Fibroblast of lung (primary cell): ENCODE data around the gene KIAA1958. TPM values are rescaled to one million over a fixed set of nuclear protein-coding genes. Genes with fewer than 3 reads are reported as not detected.

Source experiments
- DNase-seq, 2 donors: peaks; one replicate each; pipeline versions ENCODE4 v3.0.0 to v3.0.0-alpha.2; 2010; ENCODE audit warnings: low read depth in 2 of 2
- H2AFZ ChIP-seq: 2 replicates; pipeline ENCODE4 v1.5.1; 2012; ENCODE audit warnings: low read length, control low read depth, inconsistent platforms
- H3K27ac ChIP-seq: 2 replicates; pipeline ENCODE4 v1.5.1; 2011; ENCODE audit warnings: low read length, control low read depth; ENCODE audit not compliant: insufficient read depth
- H3K27me3 ChIP-seq: 2 replicates; pipeline ENCODE4 v1.5.1; 2011; ENCODE audit warnings: mild to moderate bottlenecking, low read length; ENCODE audit not compliant: control insufficient read depth, insufficient read depth
- H3K36me3 ChIP-seq: 2 replicates; pipeline ENCODE4 v1.5.1; 2011; ENCODE audit warnings: low read length; ENCODE audit not compliant: control insufficient read depth, insufficient read depth
- H3K4me1 ChIP-seq: 2 replicates; pipeline ENCODE4 v1.5.1; 2011; ENCODE audit warnings: low read length; ENCODE audit not compliant: control insufficient read depth, insufficient read depth; ENCODE audit errors: extremely low read depth
- H3K4me2 ChIP-seq: 2 replicates; pipeline ENCODE4 v1.5.1; 2011; ENCODE audit warnings: low read length, control low read depth; ENCODE audit not compliant: insufficient read depth; ENCODE audit errors: extremely low read depth
- H3K4me3 ChIP-seq, 4 experiments: fragments of 200-600 bp in 1 of 4; sonication (generic) in 1 of 4; replicated peaks in 1 of 4; 2 replicates each; pipeline ENCODE4 v1.5.1; 2011 to 2016; ENCODE audit warnings: low read length in 4 of 4, low read depth in 3 of 4, mild to moderate bottlenecking in 3 of 4, control low read depth in 2 of 4, inconsistent platforms in 1 of 4, mixed read lengths in 1 of 4; ENCODE audit not compliant: insufficient read depth in 1 of 4; ENCODE audit errors: control extremely low read depth in 1 of 4
- H3K79me2 ChIP-seq: 2 replicates; pipeline ENCODE4 v1.5.1; 2012; ENCODE audit warnings: mild to moderate bottlenecking, low read length, inconsistent platforms; ENCODE audit not compliant: control insufficient read depth, insufficient read depth
- H3K9ac ChIP-seq: 2 replicates; pipeline ENCODE4 v1.5.1; 2011; ENCODE audit warnings: mild to moderate bottlenecking, low read length, control low read depth; ENCODE audit not compliant: insufficient read depth
- H3K9me3 ChIP-seq: 2 replicates; pipeline ENCODE4 v1.5.1; 2012; ENCODE audit warnings: low read depth, low read length; ENCODE audit not compliant: control insufficient read depth, insufficient read depth
- H4K20me1 ChIP-seq: 2 replicates; pipeline ENCODE4 v1.5.1; 2011; ENCODE audit warnings: low read length; ENCODE audit not compliant: control insufficient read depth, insufficient read depth; ENCODE audit errors: extremely low read depth
- EZH2 ChIP-seq: IDR thresholded peaks from 2 replicates; pipeline ENCODE4 v1.5.1; 2012; ENCODE audit warnings: low read length, control low read depth, mild to moderate bottlenecking; ENCODE audit errors: missing control alignments
- polyA plus RNA-seq, 2 donors: library from polyadenylated mRNA; depleted of rRNA in 1 of 2; stranded (reverse) in 1 of 2; unstranded in 1 of 2; fragments of >200 nt; gene quantifications; 2 replicates each; pipeline ENCODE4 v1.2.1, GENCODE V29; 2011 to 2012; ENCODE audit warnings: missing spikeins in 1 of 2
- total RNA-seq: library from RNA; depleted of rRNA; stranded (reverse); fragments of >200 nt; gene quantifications from 2 replicates; pipeline ENCODE4 v1.2.1, GENCODE V29; 2014
- TF ChIP-seq, protein P1 (sequence below), 2 donors: IDR thresholded peaks in 1 of 2; conservative IDR thresholded peaks in 1 of 2; 1 replicate in 1 of 2; 2 replicates in 1 of 2; pipeline ENCODE4 v1.5.1; 2011 to 2012; ENCODE audit warnings: low read length in 2 of 2, control low read depth in 1 of 2, inconsistent platforms in 1 of 2, low read depth in 1 of 2, mild to moderate bottlenecking in 1 of 2

KIAA1958 gene
- total and polyA plus RNA-seq, 2 donors (not counting 1 experiment from before 2014, with no cell fraction given), result 0.75 to 3.0 TPM

DNA sequence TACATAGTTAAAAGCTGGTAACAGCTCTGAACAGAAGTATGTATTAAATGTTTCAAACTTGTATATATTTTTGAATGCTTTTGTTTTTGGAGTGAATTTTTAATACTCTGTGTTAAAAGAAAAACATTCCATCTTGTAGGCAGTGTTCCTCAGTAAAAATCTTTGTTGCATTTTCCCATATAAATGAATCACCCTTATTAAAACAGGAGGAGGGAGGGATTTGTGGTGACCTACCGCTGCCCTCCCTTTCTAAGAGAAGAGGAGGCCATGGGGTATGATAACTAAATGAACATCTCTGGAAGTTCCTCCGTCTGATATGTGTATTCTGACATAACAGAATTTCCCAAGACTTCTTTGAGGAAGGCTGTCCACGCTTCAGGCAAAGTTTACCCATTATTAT lies 177.9 kb downstream of the KIAA1958 start:
- Histone ChIP-seq H2AFZ (no peak overlapping the region), H4K20me1 (no peaks in the 10 kb centered on the region), H3K79me2 (no peaks in the 10 kb centered on the region), H3K27me3 (no peaks in the 10 kb centered on the region), H3K27ac (no peak overlapping the region), H3K4me2 (no peak overlapping the region), H3K9me3 (no peaks in the 10 kb centered on the region), H3K36me3 (no peaks in the 10 kb centered on the region), H3K9ac (no peak overlapping the region), H3K4me3 (no peak overlapping the region), H3K4me1 (no peaks in the 10 kb centered on the region)
- peak in 1 of 2 donors; percentile 10 for DNase-seq
- TF ChIP-seq, protein P1, sequence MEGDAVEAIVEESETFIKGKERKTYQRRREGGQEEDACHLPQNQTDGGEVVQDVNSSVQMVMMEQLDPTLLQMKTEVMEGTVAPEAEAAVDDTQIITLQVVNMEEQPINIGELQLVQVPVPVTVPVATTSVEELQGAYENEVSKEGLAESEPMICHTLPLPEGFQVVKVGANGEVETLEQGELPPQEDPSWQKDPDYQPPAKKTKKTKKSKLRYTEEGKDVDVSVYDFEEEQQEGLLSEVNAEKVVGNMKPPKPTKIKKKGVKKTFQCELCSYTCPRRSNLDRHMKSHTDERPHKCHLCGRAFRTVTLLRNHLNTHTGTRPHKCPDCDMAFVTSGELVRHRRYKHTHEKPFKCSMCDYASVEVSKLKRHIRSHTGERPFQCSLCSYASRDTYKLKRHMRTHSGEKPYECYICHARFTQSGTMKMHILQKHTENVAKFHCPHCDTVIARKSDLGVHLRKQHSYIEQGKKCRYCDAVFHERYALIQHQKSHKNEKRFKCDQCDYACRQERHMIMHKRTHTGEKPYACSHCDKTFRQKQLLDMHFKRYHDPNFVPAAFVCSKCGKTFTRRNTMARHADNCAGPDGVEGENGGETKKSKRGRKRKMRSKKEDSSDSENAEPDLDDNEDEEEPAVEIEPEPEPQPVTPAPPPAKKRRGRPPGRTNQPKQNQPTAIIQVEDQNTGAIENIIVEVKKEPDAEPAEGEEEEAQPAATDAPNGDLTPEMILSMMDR (conservative IDR thresholded peaks at IDR 0.05 in 1 of 2, IDR thresholded peaks at IDR 0.05 in 1 of 2; ENCODE audit: low read depth in 1 of 2, low read length in 2 of 2), result no peak
- no peak for TF ChIP-seq EZH2

DNA sequence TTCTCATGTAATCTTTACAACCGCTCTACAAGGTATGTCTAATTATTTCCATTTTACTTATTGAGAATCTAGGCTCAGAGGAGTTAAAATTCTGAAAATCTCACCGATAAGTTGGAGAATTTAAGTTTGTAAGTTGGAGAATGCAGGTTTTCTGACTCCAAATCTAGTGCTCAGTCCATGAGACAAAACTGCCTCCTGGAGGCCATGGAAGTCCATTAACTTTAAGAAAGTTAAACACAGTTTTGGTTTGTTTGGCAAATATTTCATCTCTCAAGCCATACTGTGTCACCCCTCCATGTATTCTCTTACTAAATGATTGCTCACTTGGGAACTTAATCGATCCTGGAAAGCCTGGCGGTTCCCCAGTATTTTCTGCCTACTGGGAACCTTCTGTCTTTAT lies 178.7 kb downstream of the KIAA1958 start:
- no peak for TF ChIP-seq EZH2
- TF ChIP-seq, protein P1 (conservative IDR thresholded peaks at IDR 0.05 in 1 of 2, IDR thresholded peaks at IDR 0.05 in 1 of 2; ENCODE audit: low read depth in 1 of 2, low read length in 2 of 2), result peak; percentile 37 to 47
- H3K4me3 ChIP-seq, result no peak overlapping the region

DNA sequence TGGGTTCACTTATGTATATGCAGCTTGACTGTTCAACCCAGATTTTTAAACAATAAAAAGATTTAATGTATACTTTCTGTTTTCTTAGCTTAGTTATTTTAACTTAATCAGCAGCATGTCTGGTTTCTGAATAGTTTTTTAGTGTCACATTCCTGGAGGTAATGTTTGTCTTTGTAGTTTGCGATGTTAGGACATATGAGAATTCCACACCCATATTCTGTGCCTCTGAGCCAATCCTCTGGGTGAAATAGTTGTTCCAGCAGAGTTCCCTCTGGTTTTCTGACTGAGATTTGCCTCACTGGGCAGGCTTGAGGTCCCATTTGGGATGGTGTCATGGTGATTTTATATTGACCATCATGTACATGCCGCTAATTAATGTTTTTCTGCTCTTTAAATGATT lies 182.7 kb downstream of the KIAA1958 start:
- TF ChIP-seq, protein P1 (conservative IDR thresholded peaks at IDR 0.05 in 1 of 2, IDR thresholded peaks at IDR 0.05 in 1 of 2; ENCODE audit: low read depth in 1 of 2, low read length in 2 of 2), result no peak
- no peak for TF ChIP-seq EZH2

More for the DNA sequence above, 178.7 kb downstream of the KIAA1958 start:
- Histone ChIP-seq H3K4me2 (no peak overlapping the region), H3K79me2 (no peaks in the 10 kb centered on the region), H3K9me3 (no peaks in the 10 kb centered on the region), H3K27ac (no peak overlapping the region), H3K27me3 (no peaks in the 10 kb centered on the region), H3K9ac (no peak overlapping the region), H3K4me1 (no peaks in the 10 kb centered on the region), H3K36me3 (no peaks in the 10 kb centered on the region), H4K20me1 (no peaks in the 10 kb centered on the region), H2AFZ (no peak overlapping the region)
- peak; percentile 24 to 47 for DNase-seq

More for the DNA sequence above, 182.7 kb downstream of the KIAA1958 start:
- no peak for DNase-seq
- no peak overlapping the region for H3K9ac ChIP-seq
- H3K27me3 ChIP-seq, result no peaks in the 10 kb centered on the region
- H3K79me2 ChIP-seq, result no peaks in the 10 kb centered on the region
- no peak overlapping the region for H3K4me2 ChIP-seq
- no peaks in the 10 kb centered on the region for H3K36me3 ChIP-seq
- H3K9me3 ChIP-seq, result no peaks in the 10 kb centered on the region
- H2AFZ ChIP-seq, result no peak overlapping the region
- H3K27ac ChIP-seq, result no peak overlapping the region
- H4K20me1 ChIP-seq, result no peaks in the 10 kb centered on the region
- H3K4me1 ChIP-seq, result no peaks in the 10 kb centered on the region
- no peak overlapping the region for H3K4me3 ChIP-seq
